HG02610 (cell line): Measurements from ENCODE around the gene TRIM38.
A peak's percentile ranks its signal among the peaks of the same experiment; 100 is the strongest.
"Not testable (repeated sequence)": the region's sequence is repeated elsewhere in the genome, so short reads cannot be mapped to it uniquely, and the experiment has no call there.

Experiments
- ATAC-seq: cut with Tn5 transposase; IDR thresholded peaks from one replicate; pipeline ENCODE4 v1.9.1; 2021; ENCODE audit warnings: mild to moderate bottlenecking, moderate library complexity; ENCODE audit not compliant: unreplicated experiment

TRIM38 gene

GRCh38 chr6:25968769-25969168 lies 6.2 kb downstream of the TRIM38 start:
- ATAC-seq, result no peak

GRCh38 chr6:25971187-25971821 lies 8.7 kb downstream of the TRIM38 start:
- no peak for ATAC-seq

GRCh38 chr6:25972128-25972527 lies 9.5 kb downstream of the TRIM38 start:
- no peak for ATAC-seq

- ATAC-seq, result no peak
Observed at GRCh38 chr6:25972902-25973301, 10.3 kb downstream of the TRIM38 start.

GRCh38 chr6:25973923-25974555 lies 11.4 kb downstream of the TRIM38 start:
- no peak for ATAC-seq

- no peak for ATAC-seq
Observed at GRCh38 chr6:25975923-25976560, 13.4 kb downstream of the TRIM38 start.

GRCh38 chr6:25980935-25981334 lies 18.3 kb downstream of the TRIM38 start:
- no peak for ATAC-seq

- ATAC-seq, result no peak
Observed at GRCh38 chr6:25981568-25982263, 19.1 kb downstream of the TRIM38 start.

- no peak for ATAC-seq
Observed at GRCh38 chr6:25984265-25984664, 21.7 kb downstream of the TRIM38 start.

GRCh38 chr6:25987845-25988244 lies 25.2 kb downstream of the TRIM38 start:
- no peak for ATAC-seq

GRCh38 chr6:25990172-25990873 lies 27.7 kb downstream of the TRIM38 start:
- ATAC-seq, result no peak

- peak; percentile 48 for ATAC-seq
Observed at GRCh38 chr6:25991785-25992412, 29.3 kb downstream of the TRIM38 start.

GRCh38 chr6:25992413-25993340 lies 30.1 kb downstream of the TRIM38 start:
- ATAC-seq, result peak; percentile 91

- not testable (repeated sequence) for ATAC-seq
Observed at GRCh38 chr6:25993341-25993684, 30.7 kb downstream of the TRIM38 start.

- no peak for ATAC-seq
Observed at GRCh38 chr6:25995507-25995906, 32.9 kb downstream of the TRIM38 start.

- ATAC-seq, result no peak
Observed at GRCh38 chr6:25997921-25998320, 35.3 kb downstream of the TRIM38 start.

GRCh38 chr6:25998379-25998778 lies 35.8 kb downstream of the TRIM38 start:
- ATAC-seq, result no peak

GRCh38 chr6:25999225-25999624 lies 36.6 kb downstream of the TRIM38 start:
- not testable (repeated sequence) for ATAC-seq

GRCh38 chr6:26000366-26001144 lies 38.0 kb downstream of the TRIM38 start:
- ATAC-seq, result no peak
